Liver (tissue), 9 donors: ENCODE measurements around the gene PAFAH1B2. TPM values are rescaled to one million over a fixed set of nuclear protein-coding genes. Genes with fewer than 3 reads are reported as not detected.

Experiments used
- DNase-seq: peaks from one replicate; pipeline ENCODE4 v3.0.0-alpha.2; 2017; ENCODE audit warnings: low spot score
- H3K27ac ChIP-seq, 2 donors: one replicate each; pipeline ENCODE4 v1.7.0; 2013; ENCODE audit warnings: inconsistent platforms in 2 of 2, low read length in 2 of 2, control low read depth in 1 of 2, low read depth in 1 of 2, mild to moderate bottlenecking in 1 of 2
- H3K27me3 ChIP-seq, 4 donors: one replicate each; pipeline versions ENCODE4 v1.6.1 to v1.7.0; 2013; ENCODE audit warnings: low read length in 3 of 4, inconsistent platforms in 1 of 4, mild to moderate bottlenecking in 1 of 4, moderate library complexity in 1 of 4; ENCODE audit not compliant: control insufficient read depth in 4 of 4, insufficient read depth in 4 of 4
- H3K36me3 ChIP-seq, 4 donors: one replicate each; pipeline versions ENCODE4 v1.6.1 to v1.7.0; 2013; ENCODE audit warnings: low read length in 3 of 4, mild to moderate bottlenecking in 3 of 4, low read depth in 1 of 4, moderate library complexity in 1 of 4; ENCODE audit not compliant: control insufficient read depth in 4 of 4, insufficient read depth in 3 of 4
- H3K4me1 ChIP-seq, 4 donors: one replicate each; pipeline versions ENCODE4 v1.6.1 to v1.7.0; 2013; ENCODE audit warnings: low read length in 3 of 4, mild to moderate bottlenecking in 3 of 4, moderate library complexity in 1 of 4; ENCODE audit not compliant: control insufficient read depth in 4 of 4, insufficient read depth in 4 of 4
- H3K4me3 ChIP-seq, 3 donors: one replicate each; pipeline versions ENCODE4 v1.6.1 to v1.7.0; 2013; ENCODE audit warnings: low read length in 3 of 3, control low read depth in 1 of 3, low read depth in 1 of 3, mild to moderate bottlenecking in 1 of 3
- H3K9ac ChIP-seq, 2 donors: one replicate each; pipeline ENCODE4 v1.7.0; 2013; ENCODE audit warnings: low read length in 2 of 2, mild to moderate bottlenecking in 2 of 2, moderate library complexity in 2 of 2, control low read depth in 1 of 2, low read depth in 1 of 2
- H3K9me3 ChIP-seq, 4 donors: one replicate each; pipeline versions ENCODE4 v1.6.1 to v1.7.0; 2013; ENCODE audit warnings: low read length in 3 of 4; ENCODE audit not compliant: control insufficient read depth in 4 of 4
- EGR1 ChIP-seq, 2 donors: IDR thresholded peaks; 2 replicates each; pipeline ENCODE4 v1.6.1; 2016 to 2018; ENCODE audit warnings: antibody characterized with exemption in 2 of 2, low read depth in 2 of 2
- FOXA1 ChIP-seq: IDR thresholded peaks from 2 replicates; pipeline ENCODE4 v1.6.1; 2016; ENCODE audit warnings: antibody characterized with exemption
- FOXA2 ChIP-seq: IDR thresholded peaks from 2 replicates; pipeline ENCODE4 v1.6.1; 2016; ENCODE audit warnings: antibody characterized with exemption
- HNF4A ChIP-seq, 2 donors: conservative IDR thresholded peaks; 2 replicates each; pipeline ENCODE4 v1.6.1; 2016; ENCODE audit warnings: antibody characterized with exemption in 2 of 2, mild to moderate bottlenecking in 2 of 2
- HNF4G ChIP-seq: IDR thresholded peaks from 2 replicates; pipeline ENCODE4 v1.6.1; 2016; ENCODE audit warnings: antibody characterized with exemption
- NR2F2 ChIP-seq: IDR thresholded peaks from 2 replicates; pipeline ENCODE4 v1.6.1; 2016; ENCODE audit warnings: antibody characterized with exemption
- RAD21 ChIP-seq, 2 donors: IDR thresholded peaks; 2 replicates each; pipeline ENCODE4 v1.6.1; 2016; ENCODE audit warnings: antibody characterized with exemption in 2 of 2, mild to moderate bottlenecking in 2 of 2
- RXRA ChIP-seq, 2 donors: IDR thresholded peaks; 2 replicates each; pipeline ENCODE4 v1.6.1; 2017 to 2018; ENCODE audit warnings: antibody characterized with exemption in 2 of 2, mild to moderate bottlenecking in 1 of 2
- SP1 ChIP-seq: IDR thresholded peaks from 2 replicates; pipeline ENCODE4 v1.6.1; 2018; ENCODE audit warnings: antibody characterized with exemption, mild to moderate bottlenecking
- TAF1 ChIP-seq: conservative IDR thresholded peaks from 2 replicates; pipeline ENCODE4 v1.6.1; 2016; ENCODE audit warnings: antibody characterized with exemption, mild to moderate bottlenecking
- WGBS: extraction: QIAGEN DNeasy Blood & Tissue Kit; methylation state at CpG from one replicate; pipeline ENCODE4 v1.1.7; 2013; 5-methylcytosine and 5-hydroxymethylcytosine counted together
- polyA plus RNA-seq, 2 donors: library from polyadenylated mRNA; stranded (reverse) in 1 of 2; unstranded in 1 of 2; fragments of 200-250 nt in 1 of 2; fragments of >200 nt in 1 of 2; fragmentation: Nextera tagmentation in 1 of 2; extraction: Ambion mirVana in 1 of 2; gene quantifications; one replicate each; pipeline versions ENCODE4 v1.2.1 to v1.2.3, GENCODE V29; 2013 to 2015
- total RNA-seq, 2 donors: library from RNA; depleted of rRNA; stranded (reverse); fragments of >200 nt; gene quantifications; one replicate each; pipeline ENCODE4 v1.2.3, GENCODE V29; 2014
- TF ChIP-seq, protein P1 (sequence below): fragments of 150-350 bp; IDR thresholded peaks from 2 replicates; pipeline ENCODE4 v1.5.1; 2017; ENCODE audit warnings: improper control_type of control experiment, low read depth, low read length; ENCODE audit not compliant: missing input control
- TF ChIP-seq, protein P2 (sequence below): IDR thresholded peaks from 2 replicates; pipeline ENCODE4 v1.6.1; 2016; ENCODE audit warnings: antibody characterized with exemption
- donor health status: healthy.
- donor health status: healthy.
- donor health status: healthy.
- donor health status: healthy.
- donor health status: healthy.

PAFAH1B2 gene
- total and polyA plus RNA-seq, 4 donors: 12.7 to 39.8 (median 24.9) TPM

DNA sequence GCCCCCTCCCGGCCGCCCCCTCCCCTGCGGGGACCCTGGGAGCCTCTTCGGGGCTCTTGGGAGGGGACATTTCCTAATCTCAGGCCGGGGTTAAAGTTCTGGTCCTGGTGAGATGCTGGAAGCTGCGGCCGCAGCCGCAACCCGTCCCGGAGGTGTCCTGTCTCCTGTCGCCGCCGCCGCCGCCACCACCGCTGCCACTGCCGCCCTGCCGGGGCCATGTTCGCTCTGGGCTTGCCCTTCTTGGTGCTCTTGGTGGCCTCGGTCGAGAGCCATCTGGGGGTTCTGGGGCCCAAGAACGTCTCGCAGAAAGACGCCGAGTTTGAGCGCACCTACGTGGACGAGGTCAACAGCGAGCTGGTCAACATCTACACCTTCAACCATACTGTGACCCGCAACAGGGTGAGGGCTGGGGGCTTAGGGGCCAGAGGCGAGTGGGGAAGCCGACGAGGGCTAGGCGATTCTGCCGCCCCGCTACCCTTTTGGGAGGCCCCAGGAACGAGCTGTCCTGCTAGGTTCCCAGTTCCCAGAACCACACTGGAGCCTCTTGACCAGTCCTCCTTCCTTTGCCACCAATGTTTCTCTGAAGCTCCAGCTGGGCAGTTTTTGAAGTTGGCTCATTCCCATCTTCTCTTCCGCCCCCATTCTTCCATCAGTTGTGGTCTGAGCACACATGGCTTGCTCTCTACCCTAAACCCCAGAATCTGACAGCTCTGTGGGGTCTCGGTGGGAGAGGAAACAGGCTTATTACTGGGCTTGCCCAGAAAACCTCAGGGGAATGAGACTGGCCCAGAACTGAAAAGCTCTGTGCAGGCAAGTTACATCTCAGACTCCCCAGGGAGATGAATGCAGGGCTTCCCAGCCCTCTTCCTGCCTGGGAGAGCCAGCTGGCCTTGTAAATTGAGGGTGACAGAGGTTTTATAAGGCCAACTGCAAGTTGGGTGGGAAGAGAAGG lies 35.2 kb downstream of the PAFAH1B2 start:
- TF ChIP-seq NR2F2 (no peak), EGR1 (IDR thresholded peaks at IDR 0.05; ENCODE audit: low read depth in 2 of 2) (no peak), TAF1 (no peak), FOXA1 (no peak), FOXA2 (no peak), HNF4A (conservative IDR thresholded peaks at IDR 0.05) (peak in 1 of 2 donors; percentile 21)
- H3K27me3 ChIP-seq: no peaks in the 10 kb centered on the region
- peak overlapping the region; percentile 64 to 95 (median 70) for H3K4me3 ChIP-seq
- 1% methylated on average over 39 of the region's 39 CpGs for WGBS
- H3K9ac ChIP-seq: peak overlapping the region; percentile 49 to 76
- peaks cover 3 to 17% (median 10%) of the 10 kb centered on the region in 4 donors for H3K36me3 ChIP-seq
- H3K27ac ChIP-seq: peak overlapping the region; percentile 74 to 85
- peak; percentile 72 for DNase-seq
- no peaks in the 10 kb centered on the region for H3K9me3 ChIP-seq
- H3K4me1 ChIP-seq: peaks cover 4 to 23% (median 18%) of the 10 kb centered on the region in 4 donors

DNA sequence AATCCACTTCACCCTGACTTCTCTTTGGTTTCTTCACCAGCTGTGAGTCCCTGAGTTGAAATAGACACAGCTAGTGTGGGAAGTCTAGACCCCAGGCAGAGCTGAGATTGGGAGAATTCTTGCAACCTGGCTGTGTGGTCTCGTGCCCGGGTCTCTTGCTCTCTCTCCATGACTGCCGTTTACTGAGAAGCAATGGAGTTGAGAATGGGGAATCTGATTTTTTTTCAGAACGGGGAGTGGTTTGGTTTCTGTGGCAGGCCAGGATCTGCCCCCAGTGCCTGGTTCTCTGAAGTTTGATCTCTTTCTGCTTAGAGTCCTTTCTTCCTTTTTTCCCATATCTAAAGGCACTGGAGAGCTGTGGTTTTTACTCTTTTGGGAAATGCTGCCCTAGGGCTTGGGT lies 35.9 kb downstream of the PAFAH1B2 start:
- no peak for TF ChIP-seq RXRA (IDR thresholded peaks at IDR 0.05)
- no peak for TF ChIP-seq RAD21 (IDR thresholded peaks at IDR 0.05)
- no peak for TF ChIP-seq SP1
- 41% methylated on average over 4 of the region's 4 CpGs for WGBS
- Histone ChIP-seq H3K36me3 (peaks cover 3 to 20% (median 11%) of the 10 kb centered on the region in 4 donors), H3K9me3 (no peaks in the 10 kb centered on the region), H3K9ac (peak overlapping the region in 1 of 2 donors; percentile 76), H3K27me3 (no peaks in the 10 kb centered on the region), H3K4me3 (peak overlapping the region in 2 of 3 donors; percentile 64 to 95), H3K4me1 (peaks cover 4 to 23% (median 18%) of the 10 kb centered on the region in 4 donors), H3K27ac (peak overlapping the region; percentile 74 to 85)
- DNase-seq: peak; percentile 32

DNA sequence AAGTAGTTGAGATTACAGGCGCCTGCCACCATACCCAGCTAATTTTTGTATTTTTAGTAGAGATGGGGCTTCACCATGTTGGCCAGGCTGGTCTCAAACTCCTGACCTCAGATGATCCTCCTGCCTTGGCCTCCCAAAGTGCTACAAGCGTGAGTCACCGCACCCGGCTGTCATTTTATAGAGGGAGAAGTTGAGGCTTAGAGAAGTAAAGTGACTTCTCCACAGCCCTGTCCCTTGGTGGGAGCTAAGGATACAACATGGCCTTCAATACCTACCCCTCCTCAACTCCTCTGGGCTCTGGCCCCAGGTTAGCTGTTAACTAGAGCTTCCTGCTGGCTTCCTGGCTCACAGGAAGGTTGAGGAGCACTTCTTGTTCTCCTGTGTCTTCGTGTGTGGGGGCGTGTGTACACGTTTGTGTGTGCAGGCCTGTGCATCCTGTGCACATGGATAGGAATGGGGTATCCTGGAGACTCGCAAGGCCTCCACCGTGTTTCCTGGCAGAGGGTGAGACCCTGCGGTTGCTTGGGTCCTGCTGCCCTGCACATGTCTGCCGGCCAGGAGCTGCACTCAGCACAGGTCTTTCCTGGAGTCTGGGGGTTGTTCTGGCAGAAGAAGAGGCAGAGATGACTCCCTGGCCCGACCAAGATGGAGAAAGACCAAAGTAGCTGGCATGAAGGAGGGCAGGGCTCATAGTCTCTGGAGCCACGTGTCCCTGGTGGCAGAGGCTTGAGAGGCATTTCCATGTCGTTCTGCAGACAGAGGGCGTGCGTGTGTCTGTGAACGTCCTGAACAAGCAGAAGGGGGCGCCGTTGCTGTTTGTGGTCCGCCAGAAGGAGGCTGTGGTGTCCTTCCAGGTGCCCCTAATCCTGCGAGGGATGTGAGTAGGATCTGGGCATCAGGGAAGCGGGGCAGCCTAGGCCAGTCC lies 36.8 kb downstream of the PAFAH1B2 start:
- Histone ChIP-seq H3K27ac (no peak overlapping the region), H3K9ac (no peak overlapping the region), H3K4me1 (peaks cover 4 to 23% (median 18%) of the 10 kb centered on the region in 4 donors), H3K9me3 (no peaks in the 10 kb centered on the region), H3K36me3 (peaks cover 3 to 21% (median 11%) of the 10 kb centered on the region in 4 donors), H3K27me3 (no peaks in the 10 kb centered on the region), H3K4me3 (no peak overlapping the region)
- WGBS: 69% methylated on average over 22 of the region's 22 CpGs
- peak; percentile 75 for DNase-seq
- TF ChIP-seq SP1 (no peak), HNF4G (no peak), RAD21 (IDR thresholded peaks at IDR 0.05) (peak in 1 of 2 donors; percentile 55), FOXA2 (no peak)
- TF ChIP-seq, protein P1, sequence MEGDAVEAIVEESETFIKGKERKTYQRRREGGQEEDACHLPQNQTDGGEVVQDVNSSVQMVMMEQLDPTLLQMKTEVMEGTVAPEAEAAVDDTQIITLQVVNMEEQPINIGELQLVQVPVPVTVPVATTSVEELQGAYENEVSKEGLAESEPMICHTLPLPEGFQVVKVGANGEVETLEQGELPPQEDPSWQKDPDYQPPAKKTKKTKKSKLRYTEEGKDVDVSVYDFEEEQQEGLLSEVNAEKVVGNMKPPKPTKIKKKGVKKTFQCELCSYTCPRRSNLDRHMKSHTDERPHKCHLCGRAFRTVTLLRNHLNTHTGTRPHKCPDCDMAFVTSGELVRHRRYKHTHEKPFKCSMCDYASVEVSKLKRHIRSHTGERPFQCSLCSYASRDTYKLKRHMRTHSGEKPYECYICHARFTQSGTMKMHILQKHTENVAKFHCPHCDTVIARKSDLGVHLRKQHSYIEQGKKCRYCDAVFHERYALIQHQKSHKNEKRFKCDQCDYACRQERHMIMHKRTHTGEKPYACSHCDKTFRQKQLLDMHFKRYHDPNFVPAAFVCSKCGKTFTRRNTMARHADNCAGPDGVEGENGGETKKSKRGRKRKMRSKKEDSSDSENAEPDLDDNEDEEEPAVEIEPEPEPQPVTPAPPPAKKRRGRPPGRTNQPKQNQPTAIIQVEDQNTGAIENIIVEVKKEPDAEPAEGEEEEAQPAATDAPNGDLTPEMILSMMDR: peak; percentile 31
- TF ChIP-seq, protein P2, sequence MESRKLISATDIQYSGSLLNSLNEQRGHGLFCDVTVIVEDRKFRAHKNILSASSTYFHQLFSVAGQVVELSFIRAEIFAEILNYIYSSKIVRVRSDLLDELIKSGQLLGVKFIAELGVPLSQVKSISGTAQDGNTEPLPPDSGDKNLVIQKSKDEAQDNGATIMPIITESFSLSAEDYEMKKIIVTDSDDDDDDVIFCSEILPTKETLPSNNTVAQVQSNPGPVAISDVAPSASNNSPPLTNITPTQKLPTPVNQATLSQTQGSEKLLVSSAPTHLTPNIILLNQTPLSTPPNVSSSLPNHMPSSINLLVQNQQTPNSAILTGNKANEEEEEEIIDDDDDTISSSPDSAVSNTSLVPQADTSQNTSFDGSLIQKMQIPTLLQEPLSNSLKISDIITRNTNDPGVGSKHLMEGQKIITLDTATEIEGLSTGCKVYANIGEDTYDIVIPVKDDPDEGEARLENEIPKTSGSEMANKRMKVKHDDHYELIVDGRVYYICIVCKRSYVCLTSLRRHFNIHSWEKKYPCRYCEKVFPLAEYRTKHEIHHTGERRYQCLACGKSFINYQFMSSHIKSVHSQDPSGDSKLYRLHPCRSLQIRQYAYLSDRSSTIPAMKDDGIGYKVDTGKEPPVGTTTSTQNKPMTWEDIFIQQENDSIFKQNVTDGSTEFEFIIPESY: no peak
